Astrocyte (in vitro differentiated cells and primary cell): Measurements from ENCODE around the gene SLCO3A1.

Experiments
- CTCF ChIP-seq: IDR thresholded peaks from 2 replicates; pipeline ENCODE4 v1.5.1; 2011; ENCODE audit warnings: low read depth, mild to moderate bottlenecking, inconsistent platforms, low read length, moderate library complexity; ENCODE audit not compliant: insufficient read depth
- EZH2 ChIP-seq: IDR thresholded peaks from 2 replicates; pipeline ENCODE4 v1.6.1; 2012; ENCODE audit warnings: mild to moderate bottlenecking, low read length, inconsistent platforms; ENCODE audit not compliant: insufficient read depth

- TF ChIP-seq CTCF = no peak
- TF ChIP-seq EZH2 = no peak
Measured at GRCh38 chr15:92100301-92100700, 246.8 kb downstream of the SLCO3A1 start.
